ENCODE results near the gene CHST11. TPM values are rescaled to one million over a fixed set of nuclear protein-coding genes. Genes with fewer than 3 reads are reported as not detected.

The CHST11 gene
- total and polyA plus RNA-seq, 10 donors, result 5.2 to 65.1 (median 48.4) TPM

- DNase-seq, result no peak
- intact Hi-C loops (cut with DNase I; ENCODE audit: low total_unique reads), result no loop called here
Measured at GRCh38 chr12:104775731-104776231, 319.0 kb downstream of the CHST11 start.

GRCh38 chr12:104779134-104779533 is 322.4 kb downstream of the CHST11 start:
- H3K27me3 ChIP-seq (replicated peaks in 1 of 7), result no peaks in the 10 kb centered on the region
- intact Hi-C loops (cut with DNase I; ENCODE audit: low total_unique reads), result no loop called here
- no peak for DNase-seq
- H3K9me3 ChIP-seq, result peaks cover 0 to 19% (median 16%) of the 10 kb centered on the region in 8 donors
- H3K27ac ChIP-seq, result no peak overlapping the region
- WGBS, 5 donors, result 81 to 93% (median 91%) methylated on average over 2 of the region's 2 CpGs
- TF ChIP-seq CTCF (IDR thresholded peaks at IDR 0.05 in 8 of 11, conservative IDR thresholded peaks at IDR 0.05 in 3 of 11), result no peak
- no peak for TF ChIP-seq POLR2AphosphoS5 (IDR thresholded peaks at IDR 0.05)
- TF ChIP-seq POLR2A (IDR thresholded peaks at IDR 0.05), result no peak
- no peaks in the 10 kb centered on the region for H3K4me1 ChIP-seq
- no peaks in the 10 kb centered on the region for H3K36me3 ChIP-seq
- H3K4me3 ChIP-seq, result no peak overlapping the region

More at GRCh38 chr12:104775731-104776231, 319.0 kb downstream of the CHST11 start:
- Histone ChIP-seq H3K9me3 (peaks cover 0 to 35% (median 31%) of the 10 kb centered on the region in 8 donors), H3K4me3 (no peak overlapping the region), H3K4me1 (no peaks in the 10 kb centered on the region), H3K27ac (no peak overlapping the region), H3K36me3 (no peaks in the 10 kb centered on the region), H3K27me3 (replicated peaks in 1 of 7) (no peaks in the 10 kb centered on the region)
- 91 to 96% (median 95%) methylated on average over 2 of the region's 2 CpGs for WGBS, 5 donors
- TF ChIP-seq POLR2A (IDR thresholded peaks at IDR 0.05) (no peak), CTCF (IDR thresholded peaks at IDR 0.05 in 8 of 11, conservative IDR thresholded peaks at IDR 0.05 in 3 of 11) (no peak), POLR2AphosphoS5 (IDR thresholded peaks at IDR 0.05) (no peak)

GRCh38 chr12:104782296-104782695 is 325.5 kb downstream of the CHST11 start:
- peaks cover 0 to 17% (median 16%) of the 10 kb centered on the region in 8 donors for H3K9me3 ChIP-seq
- no peaks in the 10 kb centered on the region for H3K36me3 ChIP-seq
- TF ChIP-seq POLR2A (IDR thresholded peaks at IDR 0.05) (no peak), POLR2AphosphoS5 (IDR thresholded peaks at IDR 0.05) (no peak), CTCF (IDR thresholded peaks at IDR 0.05 in 8 of 11, conservative IDR thresholded peaks at IDR 0.05 in 3 of 11) (no peak)
- 83 to 94% (median 86%) methylated on average over 3 of the region's 3 CpGs for WGBS, 5 donors
- H3K4me3 ChIP-seq, result no peak overlapping the region
- no peaks in the 10 kb centered on the region for H3K27me3 ChIP-seq (replicated peaks in 1 of 7)
- H3K4me1 ChIP-seq, result no peaks in the 10 kb centered on the region
- no peak for DNase-seq
- intact Hi-C loops (cut with DNase I; ENCODE audit: low total_unique reads), result no loop called here
- no peak overlapping the region for H3K27ac ChIP-seq

- 69 to 100% (median 75%) methylated on average over 1 of the region's 1 CpG for WGBS, 5 donors
- peaks cover 0 to 17% (median 16%) of the 10 kb centered on the region in 8 donors for H3K9me3 ChIP-seq
- no peak overlapping the region for H3K4me3 ChIP-seq
- no peaks in the 10 kb centered on the region for H3K27me3 ChIP-seq (replicated peaks in 1 of 7)
- H3K4me1 ChIP-seq, result peaks cover 0 to 7% (median 1%) of the 10 kb centered on the region in 6 donors
- intact Hi-C loops (cut with DNase I; ENCODE audit: low total_unique reads), result no loop called here
- no peak overlapping the region for H3K27ac ChIP-seq
- no peaks in the 10 kb centered on the region for H3K36me3 ChIP-seq
- no peak for DNase-seq
- no peak for TF ChIP-seq POLR2AphosphoS5 (IDR thresholded peaks at IDR 0.05)
Measured at GRCh38 chr12:104784592-104784991, 327.8 kb downstream of the CHST11 start.

All from spleen (tissue), 11 donors.